IMR-90 (cell line): ENCODE data around the gene STUM. TPM values are rescaled to one million over a fixed set of nuclear protein-coding genes. Genes with fewer than 3 reads are reported as not detected.

Source experiments
- ATAC-seq: fragments of 200-7000 bp; cut with Tn5 transposase; 2 replicates; pipeline ENCODE4 v1.9.1; 2020; ENCODE audit warnings: low read depth, mild to moderate bottlenecking, moderate library complexity
- BruUV-seq: library from RNA; stranded (reverse); fragments of 400-500 nt; replicated peaks from 2 replicates; lab custom pipeline; 2021; lab: Mats Ljungman, UMichigan
- CTCF ChIA-PET: fragments of 300-600 bp; formaldehyde crosslinking; extraction: SDS; loops from one replicate; lab custom pipeline; 2021; ENCODE audit warnings: antibody characterized with exemption; lab: Yijun Ruan, JAX
- POLR2A ChIA-PET: fragments of 300-600 bp; sonication (Branson Sonifier 250); formaldehyde crosslinking; loops from one replicate; lab custom pipeline; 2022; ENCODE audit warnings: antibody characterized with exemption; ENCODE audit not compliant: unreplicated experiment; lab: Charles Lee
- DNase-seq: peaks from one replicate; pipeline ENCODE4 v3.0.0; 2013
- H2AFZ ChIP-seq: replicated peaks from 2 replicates; pipeline ENCODE3; 2013; ENCODE audit warnings: low read length, mild to moderate bottlenecking; ENCODE audit not compliant: poor library complexity
- H2AK5ac ChIP-seq: 2 replicates; pipeline ENCODE4 v1.6.1; 2013; ENCODE audit warnings: low read depth, low read length, inconsistent platforms
- H2AK9ac ChIP-seq: replicated peaks from 2 replicates; pipeline ENCODE3; 2013; ENCODE audit warnings: mild to moderate bottlenecking, low read depth, low read length, moderate library complexity; ENCODE audit not compliant: poor library complexity
- H2BK120ac ChIP-seq: 2 replicates; pipeline ENCODE4 v1.6.1; 2013; ENCODE audit warnings: low read depth, low read length, inconsistent platforms
- H2BK15ac ChIP-seq: 3 replicates; pipeline ENCODE4 v1.6.1; 2013; ENCODE audit warnings: low read depth, low read length, inconsistent platforms
- H2BK20ac ChIP-seq: 2 replicates; pipeline ENCODE4 v1.6.1; 2013; ENCODE audit warnings: low read depth, mild to moderate bottlenecking, inconsistent platforms, low read length, moderate library complexity
- H2BK5ac ChIP-seq: 2 replicates; pipeline ENCODE4 v1.6.1; 2013; ENCODE audit warnings: mild to moderate bottlenecking, low read depth, low read length, inconsistent platforms; ENCODE audit not compliant: poor library complexity, severe bottlenecking
- H3K14ac ChIP-seq: replicated peaks from 2 replicates; pipeline ENCODE4 v1.6.1; 2013; ENCODE audit warnings: low read depth, low read length, inconsistent platforms
- H3K18ac ChIP-seq: 2 replicates; pipeline ENCODE4 v1.6.1; 2013; ENCODE audit warnings: low read depth, low read length, control low read depth
- H3K23ac ChIP-seq: 2 replicates; pipeline ENCODE4 v1.6.1; 2013; ENCODE audit warnings: low read depth, low read length, inconsistent platforms
- H3K27ac ChIP-seq: 2 replicates; pipeline ENCODE4 v1.5.1; 2013; ENCODE audit warnings: mild to moderate bottlenecking, control low read depth, low read length; ENCODE audit not compliant: insufficient read depth
- H3K27me3 ChIP-seq: 2 replicates; pipeline ENCODE4 v1.6.1; 2013; ENCODE audit warnings: low read length; ENCODE audit not compliant: control insufficient read depth, insufficient read depth
- H3K36me3 ChIP-seq: 2 replicates; pipeline ENCODE4 v1.6.1; 2013; ENCODE audit warnings: low read length, mixed read lengths; ENCODE audit not compliant: control insufficient read depth, insufficient read depth
- H3K4ac ChIP-seq: 2 replicates; pipeline ENCODE4 v1.6.1; 2013; ENCODE audit warnings: low read depth, low read length, inconsistent platforms
- H3K4me1 ChIP-seq: 2 replicates; pipeline ENCODE4 v1.6.1; 2013; ENCODE audit warnings: low read length, mixed read lengths; ENCODE audit not compliant: control insufficient read depth, insufficient read depth
- H3K4me2 ChIP-seq: 2 replicates; pipeline ENCODE4 v1.6.1; 2013; ENCODE audit warnings: low read depth, mild to moderate bottlenecking, control low read depth, low read length, moderate library complexity
- H3K4me3 ChIP-seq: 2 replicates; pipeline ENCODE4 v1.5.1; 2013; ENCODE audit warnings: low read depth, mild to moderate bottlenecking, control low read depth, low read length, moderate library complexity; ENCODE audit not compliant: insufficient read depth
- H3K56ac ChIP-seq: 2 replicates; pipeline ENCODE4 v1.6.1; 2013; ENCODE audit warnings: low read length, inconsistent platforms; ENCODE audit not compliant: insufficient read depth; ENCODE audit errors: extremely low read depth
- H3K79me1 ChIP-seq, 2 experiments: 2 replicates each; pipeline ENCODE4 v1.6.1; 2013; ENCODE audit warnings: low read length in 2 of 2, inconsistent platforms in 1 of 2, low read depth in 1 of 2
- H3K9ac ChIP-seq: 2 replicates; pipeline ENCODE4 v1.6.1; 2013; ENCODE audit warnings: low read depth, low read length, control low read depth
- H3K9me1 ChIP-seq: 2 replicates; pipeline ENCODE4 v1.6.1; 2013; ENCODE audit warnings: low read length, inconsistent platforms; ENCODE audit not compliant: insufficient read depth
- H3K9me3 ChIP-seq: 2 replicates; pipeline ENCODE4 v1.6.1; 2013; ENCODE audit warnings: low read length; ENCODE audit not compliant: control insufficient read depth, insufficient read depth
- H4K20me1 ChIP-seq: 2 replicates; pipeline ENCODE4 v1.6.1; 2013; ENCODE audit warnings: low read length, inconsistent platforms; ENCODE audit not compliant: insufficient read depth
- H4K5ac ChIP-seq: 2 replicates; pipeline ENCODE4 v1.6.1; 2013; ENCODE audit warnings: mild to moderate bottlenecking, low read depth, low read length, control low read depth
- H4K8ac ChIP-seq, 2 experiments: 2 replicates each; pipeline ENCODE4 v1.6.1; 2013; ENCODE audit warnings: low read depth in 2 of 2, low read length in 2 of 2, control low read depth in 1 of 2, inconsistent platforms in 1 of 2
- H4K91ac ChIP-seq: 2 replicates; pipeline ENCODE4 v1.6.1; 2013; ENCODE audit warnings: low read depth, low read length, inconsistent platforms; ENCODE audit not compliant: insufficient read depth
- BHLHE40 ChIP-seq: fragments of 150-350 bp; IDR thresholded peaks from 2 replicates; pipeline ENCODE4 v1.6.1; 2016; ENCODE audit warnings: mild to moderate bottlenecking, low read depth, low read length
- CHD1 ChIP-seq: IDR thresholded peaks from 2 replicates; pipeline ENCODE4 v1.6.1; 2012; ENCODE audit warnings: low read depth, low read length, improper control_type of control experiment
- CTCF ChIP-seq: conservative IDR thresholded peaks from 2 replicates; pipeline ENCODE4 v1.5.1; 2012; ENCODE audit warnings: mild to moderate bottlenecking, low read depth, low read length, improper control_type of control experiment
- ELK1 ChIP-seq: fragments of 150-350 bp; IDR thresholded peaks from 2 replicates; pipeline ENCODE4 v1.6.1; 2016; ENCODE audit warnings: low read depth, mild to moderate bottlenecking, low read length, moderate library complexity, borderline replicate concordance
- FOS ChIP-seq: fragments of 150-350 bp; IDR thresholded peaks from 2 replicates; pipeline ENCODE4 v1.6.1; 2016; ENCODE audit warnings: low read depth, low read length
- MAFK ChIP-seq: IDR thresholded peaks from 2 replicates; pipeline ENCODE4 v1.6.1; 2012; ENCODE audit warnings: low read depth, low read length, improper control_type of control experiment
- MAZ ChIP-seq: IDR thresholded peaks from 2 replicates; pipeline ENCODE4 v1.6.1; 2012; ENCODE audit warnings: low read depth, mild to moderate bottlenecking, low read length, improper control_type of control experiment, moderate library complexity, borderline replicate concordance
- MXI1 ChIP-seq: IDR thresholded peaks from 2 replicates; pipeline ENCODE4 v1.6.1; 2012; ENCODE audit warnings: low read depth, mild to moderate bottlenecking, low read length, moderate library complexity, borderline replicate concordance
- NFE2L2 ChIP-seq: fragments of 150-350 bp; IDR thresholded peaks from 2 replicates; pipeline ENCODE4 v1.6.1; 2016; ENCODE audit warnings: low read depth, mild to moderate bottlenecking, low read length
- POLR2A ChIP-seq: IDR thresholded peaks from 2 replicates; pipeline ENCODE4 v1.6.1; 2012; ENCODE audit warnings: mild to moderate bottlenecking, low read depth, low read length
- RAD21 ChIP-seq: IDR thresholded peaks from 2 replicates; pipeline ENCODE4 v1.6.1; 2012; ENCODE audit warnings: low read length, improper control_type of control experiment
- RCOR1 ChIP-seq: IDR thresholded peaks from 2 replicates; pipeline ENCODE4 v1.6.1; 2012; ENCODE audit warnings: mild to moderate bottlenecking, low read length, improper control_type of control experiment; ENCODE audit not compliant: insufficient replicate concordance
- RFX5 ChIP-seq: IDR thresholded peaks from 2 replicates; pipeline ENCODE4 v1.8.0; 2012; ENCODE audit warnings: low read depth, mild to moderate bottlenecking, low read length, moderate library complexity
- USF2 ChIP-seq: fragments of 150-350 bp; IDR thresholded peaks from 2 replicates; pipeline ENCODE4 v1.6.1; 2017; ENCODE audit warnings: mild to moderate bottlenecking, antibody characterized with exemption, low read length, low read depth
- WGBS, 2 experiments: methylation state at CpG; one replicate each; pipeline versions ENCODE4 v1.1.5 to v1.1.7; 2013; ENCODE audit warnings: missing lambda C conversion rate in 2 of 2; ENCODE audit not compliant: insufficient read length in 1 of 2; ENCODE audit errors: extremely low coverage in 2 of 2; 5-methylcytosine and 5-hydroxymethylcytosine counted together
- dilution Hi-C: fragments of 300-500 bp; cut with HindIII; formaldehyde crosslinking; loops from one replicate; pipeline ENCODE4 v1.14.3; 2018; ENCODE audit warnings: low sequenced_read_pairs; ENCODE audit not compliant: unreplicated experiment
- in situ Hi-C: fragments of 300-500 bp; cut with MboI; formaldehyde crosslinking; loops from 3 replicates; pipeline ENCODE4 v1.14.3; 2019; ENCODE audit warnings: low sequenced_read_pairs, inconsistent platforms, mixed read lengths
- intact Hi-C: fragments of 100-400 bp; cut with micrococcal nuclease; formaldehyde crosslinking; loops from 2 replicates; pipeline ENCODE4 v1.10.0; 2022
- polyA plus RNA-seq, 3 experiments: library from polyadenylated mRNA; depleted of rRNA; stranded (reverse); fragments of >200 nt; gene quantifications; 2 replicates each; pipeline ENCODE4 v1.2.3, GENCODE V29; 2012; ENCODE audit warnings: low replicate concordance in 1 of 3
- total RNA-seq: library from RNA; depleted of rRNA; stranded (reverse); fragments of >200 nt; gene quantifications from 2 replicates; pipeline ENCODE4 v1.2.3, GENCODE V29; 2012

STUM gene
- total and polyA plus RNA-seq, 2 of the 4 experiments (the other 2 are of a cell fraction), result not detected

GRCh38 chr1:226652613-226653012 is 104.0 kb downstream of the STUM start:
- Histone ChIP-seq H2BK20ac (no peak overlapping the region), H3K4me2 (no peak overlapping the region), H3K18ac (no peak overlapping the region), H3K56ac (no peak overlapping the region), H3K23ac (no peak overlapping the region), H3K79me1 (no peaks in the 10 kb centered on the region), H2AFZ (no peak overlapping the region), H3K27me3 (no peaks in the 10 kb centered on the region), H2AK5ac (no peak overlapping the region), H3K27ac (no peak overlapping the region), H3K4ac (no peak overlapping the region), H3K9me1 (peaks cover 17% of the 10 kb centered on the region), H4K20me1 (no peaks in the 10 kb centered on the region), H2AK9ac (no peak overlapping the region), H2BK15ac (no peak overlapping the region), H2BK5ac (no peak overlapping the region), H3K9me3 (no peaks in the 10 kb centered on the region), H3K4me3 (no peak overlapping the region), H2BK120ac (no peak overlapping the region), H4K8ac (no peak overlapping the region), H4K5ac (no peak overlapping the region), H4K91ac (no peak overlapping the region), H3K14ac (no peak overlapping the region), H3K36me3 (no peaks in the 10 kb centered on the region; the same call in none of the 2 replicates), H3K4me1 (peaks cover 17% of the 10 kb centered on the region), H3K9ac (no peak overlapping the region)
- in situ Hi-C loops (no loop called here), dilution Hi-C loops (no loop called here), intact Hi-C loops (no loop called here)
- no TSS peak for BruUV-seq
- POLR2A ChIA-PET, result no interaction called here
- 90% methylated on average over 2 of the region's 6 CpGs; no CpG with 5 or more reads in 1 of the 2 experiments for WGBS, 2 experiments
- DNase-seq, result no peak
- CTCF ChIA-PET, result no interaction called here
- ATAC-seq, result no peak
- TF ChIP-seq BHLHE40, result no peak
- TF ChIP-seq MAZ, result no peak
- TF ChIP-seq RFX5, result no peak
- no peak for TF ChIP-seq ELK1
- no peak for TF ChIP-seq RCOR1
- TF ChIP-seq RAD21, result no peak
- no peak for TF ChIP-seq MXI1
- no peak for TF ChIP-seq USF2
- no peak for TF ChIP-seq CTCF
- TF ChIP-seq POLR2A, result no peak
- no peak for TF ChIP-seq FOS
- no peak for TF ChIP-seq CHD1
- TF ChIP-seq NFE2L2, result no peak
- TF ChIP-seq MAFK, result no peak
